ENCODE results near the gene SECISBP2. TPM values are rescaled to one million over a fixed set of nuclear protein-coding genes. Genes with fewer than 3 reads are reported as not detected.
A peak's percentile ranks its signal among the peaks of the same experiment; 100 is the strongest.

SECISBP2 gene
- total and polyA plus RNA-seq, 2 of the 13 experiments (the other 11 are each of a cell fraction or from before 2014, with no cell fraction given): 32.4 to 38.0 TPM

DNA sequence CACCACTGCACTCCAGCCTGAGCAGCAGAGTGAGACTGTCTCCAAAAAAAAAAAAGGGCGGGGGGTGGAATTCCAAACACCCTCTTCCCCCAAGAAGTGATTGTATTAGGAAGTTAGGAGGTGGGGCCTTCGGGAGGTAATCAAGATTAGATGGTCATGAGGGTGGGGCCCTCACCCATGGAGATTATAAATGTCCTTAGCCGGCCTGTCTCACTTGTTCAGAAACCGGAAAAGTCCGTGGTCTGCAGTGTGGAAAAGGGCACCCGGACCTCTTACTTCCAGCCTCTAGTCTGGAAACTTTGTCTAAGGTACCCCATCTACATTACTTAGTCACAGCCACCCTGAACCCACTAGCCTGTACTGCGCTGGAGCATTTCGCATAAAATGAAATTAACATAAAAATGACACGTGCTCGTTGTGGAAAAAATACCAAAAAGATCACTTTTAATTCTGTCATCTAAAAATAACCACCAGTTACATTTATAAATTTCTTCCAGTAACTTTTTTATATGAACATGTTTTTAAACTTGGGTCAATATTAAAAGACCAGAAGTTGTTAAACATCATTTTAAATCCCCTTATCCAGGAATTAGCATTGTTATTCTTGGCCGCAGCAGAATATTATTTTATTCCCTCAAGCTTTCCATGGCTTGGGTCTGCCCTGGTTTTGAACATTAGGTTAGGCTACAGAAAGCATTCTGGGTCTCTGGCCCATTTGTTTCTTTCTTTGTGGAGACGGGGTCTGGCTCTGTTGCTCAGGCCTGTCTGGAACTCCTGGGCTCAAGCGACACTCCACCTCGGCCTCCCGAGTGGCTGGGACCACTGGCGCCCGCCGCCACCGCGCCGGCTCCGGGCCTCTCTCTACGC is 8.5 kb upstream of the SECISBP2 start (continued):
- TF ChIP-seq ZNF281 (CRISPR knock-in tag; IDR thresholded peaks at IDR 0.05; ENCODE audit: borderline replicate concordance) (no peak), ZFP1 (CRISPR knock-in tag; IDR thresholded peaks at IDR 0.05) (no peak), NFIC (IDR thresholded peaks at IDR 0.05; ENCODE audit: low read length) (peak; percentile 34; the same call in 1 of the 2 replicates), ZNF777 (CRISPR knock-in tag; IDR thresholded peaks at IDR 0.05) (no peak), NR2C2 (CRISPR knock-in tag; IDR thresholded peaks at IDR 0.05; ENCODE audit: borderline replicate concordance) (no peak), RNF219 (CRISPR knock-in tag; IDR thresholded peaks at IDR 0.05) (no peak), MEF2D (CRISPR knock-in tag; IDR thresholded peaks at IDR 0.05) (no peak), GLI4 (CRISPR knock-in tag; IDR thresholded peaks at IDR 0.05; ENCODE audit: borderline replicate concordance) (no peak), ZBTB49 (CRISPR knock-in tag; IDR thresholded peaks at IDR 0.05; ENCODE audit: borderline replicate concordance) (no peak)
